GM23338 (cell line): Measurements from ENCODE around the gene LRRC28.

Source experiments
- CREB1 ChIP-seq: fragments of 250-450 bp; sonication (Bioruptor Pico); IDR thresholded peaks from 2 replicates; pipeline ENCODE4 v1.5.0; 2020; ENCODE audit warnings: low read depth, mild to moderate bottlenecking, moderate library complexity
- CTCF ChIP-seq, 2 experiments: fragments of 200-600 bp in 1 of 2; sonication (generic) in 1 of 2; conservative IDR thresholded peaks; 2 replicates each; pipeline versions ENCODE4 v1.5.1 to v1.6.1; 2016 to 2017; ENCODE audit warnings: antibody characterized with exemption in 2 of 2, low read depth in 2 of 2, mild to moderate bottlenecking in 2 of 2, moderate library complexity in 1 of 2
- EZH2 ChIP-seq: fragments of 200-600 bp; sonication (generic); IDR thresholded peaks from one replicate; pipeline ENCODE4 v1.8.0; 2017; ENCODE audit warnings: antibody characterized with exemption, mild to moderate bottlenecking, low read depth; ENCODE audit not compliant: unreplicated experiment
- EZH2phosphoT487 ChIP-seq: fragments of 200-600 bp; sonication (generic); IDR thresholded peaks from one replicate; pipeline ENCODE4 v1.8.1; 2018; ENCODE audit warnings: antibody characterized with exemption; ENCODE audit not compliant: unreplicated experiment
- JUNB ChIP-seq: IDR thresholded peaks from one replicate; pipeline ENCODE4 v1.6.1; 2016; ENCODE audit warnings: antibody characterized with exemption; ENCODE audit not compliant: unreplicated experiment
- NANOG ChIP-seq: IDR thresholded peaks from 2 replicates; pipeline ENCODE4 v1.6.1; 2016; ENCODE audit warnings: antibody characterized with exemption, borderline replicate concordance
- POLR2AphosphoS5 ChIP-seq: IDR thresholded peaks from 2 replicates; pipeline ENCODE4 v1.6.1; 2016; ENCODE audit warnings: antibody characterized with exemption, low read depth
- ZNF114 ChIP-seq: fragments of 250-450 bp; sonication (Bioruptor Pico); IDR thresholded peaks from 2 replicates; pipeline ENCODE4 v1.5.0; 2020; ENCODE audit warnings: mild to moderate bottlenecking, moderate library complexity
- TF ChIP-seq, protein P1 (sequence below): IDR thresholded peaks from one replicate; pipeline ENCODE4 v1.6.1; 2018; ENCODE audit warnings: antibody characterized with exemption; ENCODE audit not compliant: unreplicated experiment

GRCh38 chr15:99439524-99439835 is 188.2 kb downstream of the LRRC28 start:
- TF ChIP-seq, protein P1, sequence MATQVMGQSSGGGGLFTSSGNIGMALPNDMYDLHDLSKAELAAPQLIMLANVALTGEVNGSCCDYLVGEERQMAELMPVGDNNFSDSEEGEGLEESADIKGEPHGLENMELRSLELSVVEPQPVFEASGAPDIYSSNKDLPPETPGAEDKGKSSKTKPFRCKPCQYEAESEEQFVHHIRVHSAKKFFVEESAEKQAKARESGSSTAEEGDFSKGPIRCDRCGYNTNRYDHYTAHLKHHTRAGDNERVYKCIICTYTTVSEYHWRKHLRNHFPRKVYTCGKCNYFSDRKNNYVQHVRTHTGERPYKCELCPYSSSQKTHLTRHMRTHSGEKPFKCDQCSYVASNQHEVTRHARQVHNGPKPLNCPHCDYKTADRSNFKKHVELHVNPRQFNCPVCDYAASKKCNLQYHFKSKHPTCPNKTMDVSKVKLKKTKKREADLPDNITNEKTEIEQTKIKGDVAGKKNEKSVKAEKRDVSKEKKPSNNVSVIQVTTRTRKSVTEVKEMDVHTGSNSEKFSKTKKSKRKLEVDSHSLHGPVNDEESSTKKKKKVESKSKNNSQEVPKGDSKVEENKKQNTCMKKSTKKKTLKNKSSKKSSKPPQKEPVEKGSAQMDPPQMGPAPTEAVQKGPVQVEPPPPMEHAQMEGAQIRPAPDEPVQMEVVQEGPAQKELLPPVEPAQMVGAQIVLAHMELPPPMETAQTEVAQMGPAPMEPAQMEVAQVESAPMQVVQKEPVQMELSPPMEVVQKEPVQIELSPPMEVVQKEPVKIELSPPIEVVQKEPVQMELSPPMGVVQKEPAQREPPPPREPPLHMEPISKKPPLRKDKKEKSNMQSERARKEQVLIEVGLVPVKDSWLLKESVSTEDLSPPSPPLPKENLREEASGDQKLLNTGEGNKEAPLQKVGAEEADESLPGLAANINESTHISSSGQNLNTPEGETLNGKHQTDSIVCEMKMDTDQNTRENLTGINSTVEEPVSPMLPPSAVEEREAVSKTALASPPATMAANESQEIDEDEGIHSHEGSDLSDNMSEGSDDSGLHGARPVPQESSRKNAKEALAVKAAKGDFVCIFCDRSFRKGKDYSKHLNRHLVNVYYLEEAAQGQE: no peak
- no peak for TF ChIP-seq JUNB
- TF ChIP-seq CTCF (conservative IDR thresholded peaks at IDR 0.05; ENCODE audit: low read depth in 2 of 2): no peak
- TF ChIP-seq POLR2AphosphoS5: no peak
- TF ChIP-seq CREB1 (CRISPR knock-in tag): no peak
- TF ChIP-seq EZH2: no peak
- no peak for TF ChIP-seq EZH2phosphoT487
- TF ChIP-seq NANOG: no peak
- TF ChIP-seq ZNF114 (CRISPR knock-in tag): no peak
